Glomerular visceral epithelial cell (primary cell): ENCODE results near the gene PLCL2.
"Not testable (repeated sequence)": the region's sequence is repeated elsewhere in the genome, so short reads cannot be mapped to it uniquely, and the experiment has no call there.

Source experiments
- DNase-seq: peaks from one replicate; pipeline ENCODE4 v3.0.0-alpha.2; 2016; ENCODE audit errors: extremely low spot score

Gene PLCL2

GRCh38 chr3:16961621-16962205 is 77.0 kb downstream of the PLCL2 start:
- no peak for DNase-seq

- no peak for DNase-seq
These were observed 90.3 kb downstream of the PLCL2 start for GRCh38 chr3:16975083-16975482.

GRCh38 chr3:16978234-16978920 is 93.6 kb downstream of the PLCL2 start:
- DNase-seq: no peak

- no peak for DNase-seq
These were observed 94.1 kb downstream of the PLCL2 start for GRCh38 chr3:16978921-16979271.

GRCh38 chr3:16979769-16980515 is 95.2 kb downstream of the PLCL2 start:
- DNase-seq: not testable (repeated sequence)

- DNase-seq: not testable (repeated sequence)
These were observed 95.8 kb downstream of the PLCL2 start for GRCh38 chr3:16980526-16980925.

- DNase-seq: no peak
These were observed 97.7 kb downstream of the PLCL2 start for GRCh38 chr3:16982460-16982859.

GRCh38 chr3:16985608-16986007 is 100.9 kb downstream of the PLCL2 start:
- no peak for DNase-seq

- DNase-seq: no peak
These were observed 102.4 kb downstream of the PLCL2 start for GRCh38 chr3:16987141-16987540.

GRCh38 chr3:16990163-16990562 is 105.4 kb downstream of the PLCL2 start:
- DNase-seq: no peak

GRCh38 chr3:16992198-16992597 is 107.4 kb downstream of the PLCL2 start:
- no peak for DNase-seq

- DNase-seq: no peak
These were observed 108.5 kb downstream of the PLCL2 start for GRCh38 chr3:16993227-16993626.

GRCh38 chr3:16994854-16995525 is 110.2 kb downstream of the PLCL2 start:
- no peak for DNase-seq

GRCh38 chr3:16995601-16996000 is 110.8 kb downstream of the PLCL2 start:
- DNase-seq: no peak

- no peak for DNase-seq
These were observed 113.6 kb downstream of the PLCL2 start for GRCh38 chr3:16998236-16998923.

GRCh38 chr3:16999161-16999560 is 114.4 kb downstream of the PLCL2 start:
- no peak for DNase-seq

GRCh38 chr3:16999871-17000270 is 115.1 kb downstream of the PLCL2 start:
- DNase-seq: no peak

- DNase-seq: no peak
These were observed 118.7 kb downstream of the PLCL2 start for GRCh38 chr3:17003457-17003856.

- DNase-seq: no peak
These were observed 121.5 kb downstream of the PLCL2 start for GRCh38 chr3:17006132-17006852.

- DNase-seq: no peak
These were observed 122.5 kb downstream of the PLCL2 start for GRCh38 chr3:17007284-17007683.

- DNase-seq: no peak
These were observed 125.1 kb downstream of the PLCL2 start for GRCh38 chr3:17009826-17010225.
